Kasumi-1 (cell line): ENCODE data around the gene MISFA.
"Not testable (repeated sequence)": the region's sequence is repeated elsewhere in the genome, so short reads cannot be mapped to it uniquely, and the experiment has no call there.

Source experiments
- DNase-seq, 2 experiments: peaks; one replicate each; lab custom pipeline; 2025; lab: John Stamatoyannopoulos, UW

The MISFA gene

DNA sequence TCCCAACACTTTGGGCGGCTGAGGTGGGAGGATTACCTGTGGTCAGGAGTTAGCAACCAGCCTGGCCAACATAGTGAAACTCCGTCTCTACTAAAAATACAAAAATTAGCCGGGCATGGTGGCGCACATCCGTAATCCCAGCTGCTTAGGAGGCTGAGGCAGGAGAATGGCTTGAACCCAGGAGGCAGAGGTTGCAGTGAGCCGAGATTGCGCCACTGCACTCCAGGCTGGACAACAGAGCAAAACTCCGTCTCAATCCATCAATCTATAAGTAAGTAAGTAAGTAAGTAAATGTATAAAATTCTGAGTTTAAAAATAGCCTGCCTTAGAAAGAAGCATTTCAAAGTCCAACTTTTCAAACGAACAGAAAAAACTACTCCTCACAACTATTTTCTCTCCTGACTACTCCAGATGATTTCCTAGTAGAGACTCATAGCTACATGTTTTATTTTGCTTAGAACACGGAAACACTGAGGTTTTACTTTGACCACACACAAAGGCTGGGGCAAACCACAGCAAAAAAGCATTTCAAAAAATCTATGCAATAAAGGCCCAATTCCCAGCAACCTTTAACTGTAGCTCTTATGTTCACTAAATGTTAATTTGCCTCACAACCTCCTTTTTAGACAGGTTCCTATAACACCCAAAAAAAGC lies 18.2 kb downstream of the MISFA start:
- peak; percentile 50 to 57 for DNase-seq

DNA sequence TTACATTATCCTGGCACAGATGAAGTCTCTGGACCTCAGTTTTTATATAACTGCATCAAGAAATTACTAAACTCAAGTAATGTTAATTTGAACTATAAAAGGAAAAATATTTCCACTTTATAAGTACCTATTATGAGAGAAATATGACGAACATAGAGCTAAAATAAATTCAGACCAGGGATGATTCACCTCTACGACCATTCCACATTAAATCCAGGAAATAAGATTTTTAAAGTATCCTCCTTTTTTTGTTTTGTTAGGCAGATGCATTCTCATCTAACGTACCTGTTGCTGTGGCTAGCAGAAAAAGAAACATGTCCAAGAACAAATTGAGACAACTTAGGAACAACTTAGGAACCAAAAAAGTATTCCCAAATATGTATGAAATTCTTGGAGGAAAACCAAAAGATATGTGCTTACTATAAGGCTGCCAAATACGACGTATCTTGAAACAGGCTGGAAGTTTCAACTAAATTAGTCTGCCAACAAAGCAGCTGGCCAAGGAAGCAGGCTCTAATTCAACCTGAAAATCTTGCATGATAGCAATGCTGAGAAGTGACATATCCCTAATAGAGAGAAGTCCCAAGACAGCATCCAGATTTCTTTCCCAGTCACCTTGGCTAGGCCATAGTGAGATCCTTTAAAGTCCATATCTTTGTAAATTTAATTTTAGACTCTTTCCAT lies 18.9 kb downstream of the MISFA start:
- DNase-seq = no peak

DNA sequence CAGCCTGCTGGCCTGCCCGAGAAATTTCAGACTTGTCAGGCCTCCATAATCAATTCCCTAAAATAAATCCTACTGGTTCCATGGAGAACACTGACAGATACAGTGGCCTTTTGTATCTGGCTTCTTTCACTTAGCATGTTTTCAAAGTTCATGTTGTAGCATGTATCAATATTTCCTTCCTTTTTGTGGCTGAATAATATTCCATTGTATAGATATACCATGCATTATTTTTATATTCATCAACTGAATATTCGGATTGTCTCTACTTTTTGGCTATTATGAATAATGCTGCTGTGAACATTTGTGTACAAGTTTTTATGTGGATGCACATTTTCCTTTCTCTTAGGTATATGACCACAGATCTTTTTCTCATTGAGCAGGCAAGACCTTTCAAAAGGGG lies 24.1 kb downstream of the MISFA start:
- DNase-seq = no peak

DNA sequence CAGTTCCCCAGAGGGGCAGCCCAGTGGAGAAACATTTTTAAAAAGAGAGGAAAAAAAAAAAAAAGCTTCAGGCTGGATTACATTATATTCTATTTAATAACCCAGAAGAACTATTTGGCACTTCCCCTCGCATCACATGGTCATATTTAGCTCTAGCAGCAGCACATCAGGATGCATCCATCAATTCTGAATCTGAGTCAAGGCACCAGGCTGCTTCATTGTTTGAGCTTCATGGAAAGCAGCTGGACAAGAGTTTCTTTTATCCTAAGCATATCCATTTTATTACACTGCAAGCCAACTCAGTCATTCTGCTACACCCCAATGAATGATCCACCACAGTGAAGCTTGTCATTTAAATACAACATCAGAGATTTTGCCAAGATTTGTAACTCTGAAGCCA lies 24.6 kb downstream of the MISFA start:
- no peak for DNase-seq

DNA sequence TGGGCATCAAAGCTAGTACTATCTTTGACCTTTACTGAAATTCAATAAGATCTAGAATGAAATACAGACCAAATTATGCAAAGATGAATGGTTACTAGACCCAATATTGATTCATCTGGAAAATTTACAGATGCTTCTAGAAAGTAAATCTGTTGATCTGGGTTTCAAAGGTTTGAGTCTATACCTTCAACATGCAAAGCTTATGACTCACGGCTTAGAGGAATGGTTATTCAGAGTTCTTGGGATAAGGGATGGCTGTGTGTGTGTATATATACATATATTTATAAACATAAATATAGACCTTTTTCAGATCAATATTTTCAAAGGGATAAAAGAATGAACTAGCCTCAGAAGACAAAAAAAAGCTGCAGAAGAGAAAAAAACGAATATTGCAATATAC lies 33.3 kb downstream of the MISFA start:
- no peak for DNase-seq

DNA sequence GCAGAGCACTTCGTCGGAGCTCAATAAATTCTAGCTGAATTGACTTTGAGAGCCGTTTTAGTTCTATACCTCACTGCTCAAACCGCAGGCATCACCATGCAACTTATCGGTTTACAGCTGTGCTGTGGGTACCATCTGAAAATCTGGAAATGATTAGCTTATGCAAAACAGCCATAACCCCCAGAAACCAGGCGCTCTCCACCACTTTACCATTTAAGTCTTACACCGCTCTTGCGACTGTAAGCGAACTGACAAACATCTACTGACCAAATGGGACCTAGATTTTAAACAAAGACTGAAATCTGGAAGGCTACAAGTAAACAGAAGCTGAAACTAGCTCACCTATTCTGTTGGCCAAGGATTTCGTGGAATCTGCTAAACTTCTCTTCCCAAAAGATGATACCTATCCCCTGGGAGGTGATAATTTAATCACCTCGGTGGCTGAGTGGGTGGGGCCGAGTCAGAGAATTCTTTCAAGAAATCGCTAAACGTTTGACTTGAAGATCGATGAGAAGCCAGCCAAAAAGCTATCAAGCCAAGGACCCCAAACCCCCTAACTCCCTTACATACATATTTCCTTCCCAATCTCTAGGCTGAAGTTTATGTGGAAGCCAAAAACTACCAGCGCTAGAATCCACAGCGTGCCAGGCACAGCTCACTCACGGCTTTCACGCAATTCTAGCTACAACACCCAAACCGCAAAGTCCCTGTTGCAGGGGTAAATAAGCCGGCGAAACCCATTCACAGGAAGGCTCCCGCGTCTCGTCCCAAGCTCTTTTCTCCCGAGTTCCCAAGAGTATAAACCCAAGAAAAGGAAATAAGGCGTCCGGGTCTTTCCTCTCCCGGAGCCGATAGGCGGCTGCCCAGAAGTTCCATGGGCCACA lies 33.9 kb downstream of the MISFA start:
- DNase-seq = peak; percentile 3 to 41

DNA sequence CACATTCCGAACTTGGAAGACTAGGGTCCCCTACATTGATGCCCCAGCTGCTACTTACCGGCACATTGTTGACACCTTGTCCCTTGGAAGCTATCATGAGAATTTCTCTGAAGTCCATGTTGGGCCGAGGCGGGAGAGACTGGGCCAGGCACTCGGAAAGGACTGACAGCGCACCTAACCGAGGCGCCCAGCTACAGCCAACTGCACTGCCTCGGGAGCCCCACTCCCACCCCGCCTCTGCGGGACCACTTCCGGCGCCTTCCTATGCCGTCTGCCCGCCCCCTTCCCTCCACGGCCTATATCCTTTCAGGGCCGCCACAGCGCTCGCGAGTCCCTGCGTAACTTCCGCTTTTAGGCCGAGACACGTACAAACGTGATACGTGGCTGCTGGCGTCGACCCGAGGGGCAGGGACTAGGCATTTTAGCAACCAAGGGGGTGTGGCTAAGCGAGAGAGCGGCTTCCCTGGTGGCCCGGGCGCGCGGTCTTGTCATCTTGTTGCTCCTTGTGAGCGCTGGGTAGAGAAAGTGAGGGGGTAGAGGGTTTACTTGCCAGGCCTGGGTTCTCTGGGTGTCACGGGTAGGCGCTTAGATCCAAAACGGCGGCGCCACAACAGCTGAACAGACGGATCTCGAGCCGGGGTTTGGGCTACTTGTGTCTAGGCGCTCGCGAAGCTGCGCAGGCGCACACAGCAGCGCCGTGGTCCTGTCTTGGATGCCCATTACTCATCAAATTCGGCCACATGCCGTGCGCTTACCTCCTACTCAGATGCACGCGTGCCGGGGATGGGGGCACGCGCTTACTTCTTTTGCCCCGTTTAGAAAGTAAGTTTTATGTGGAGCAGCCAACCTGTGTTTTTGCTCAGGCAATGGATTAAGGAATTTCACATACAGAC lies 34.8 kb downstream of the MISFA start, which contains the start of gene SPTY2D1:
Gene SPTY2D1 (minus strand): TSS at position 203 of the 893 bp plus-strand sequence. CDS start 85 bp downstream, at position 118.
- DNase-seq = peak; percentile 98

DNA sequence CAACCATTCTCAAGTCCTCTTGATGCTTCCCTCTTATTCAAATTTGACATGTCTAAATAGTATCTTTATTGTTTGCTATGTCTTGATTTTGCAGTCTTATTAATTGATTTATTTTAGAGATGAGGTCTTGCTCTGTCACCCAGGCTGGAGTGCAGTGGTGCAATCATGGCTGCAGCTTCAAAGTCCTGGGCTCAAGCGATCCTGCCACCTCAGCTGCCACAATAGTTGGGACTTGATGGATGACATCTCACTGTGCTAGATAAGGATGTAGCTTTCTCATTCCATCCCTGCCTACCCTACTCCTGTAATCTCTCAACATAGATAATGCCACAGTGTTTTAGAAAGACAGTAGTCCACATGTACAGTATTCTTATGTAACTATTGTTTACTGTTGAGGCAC lies 42.1 kb downstream of the MISFA start:
- no peak for DNase-seq

DNA sequence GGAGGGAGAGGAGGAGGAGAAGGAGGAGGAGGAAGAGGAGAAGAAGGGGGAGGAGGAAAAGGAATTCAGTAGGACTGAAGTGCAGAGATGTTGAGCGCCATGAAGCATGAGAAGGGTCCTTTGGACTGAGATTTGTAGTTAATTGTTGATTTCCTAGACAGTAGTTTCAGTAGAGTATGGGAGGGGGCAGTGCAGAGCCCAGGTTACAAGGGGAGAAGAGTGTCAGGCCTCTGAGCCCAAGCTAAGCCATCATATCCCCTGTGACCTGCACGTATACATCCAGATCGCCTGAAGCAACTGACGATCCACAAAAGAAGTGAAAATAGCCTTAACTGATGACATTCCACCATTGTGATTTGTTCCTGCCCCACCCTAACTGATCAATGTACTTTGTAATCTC lies 43.4 kb downstream of the MISFA start:
- DNase-seq = not testable (repeated sequence)

DNA sequence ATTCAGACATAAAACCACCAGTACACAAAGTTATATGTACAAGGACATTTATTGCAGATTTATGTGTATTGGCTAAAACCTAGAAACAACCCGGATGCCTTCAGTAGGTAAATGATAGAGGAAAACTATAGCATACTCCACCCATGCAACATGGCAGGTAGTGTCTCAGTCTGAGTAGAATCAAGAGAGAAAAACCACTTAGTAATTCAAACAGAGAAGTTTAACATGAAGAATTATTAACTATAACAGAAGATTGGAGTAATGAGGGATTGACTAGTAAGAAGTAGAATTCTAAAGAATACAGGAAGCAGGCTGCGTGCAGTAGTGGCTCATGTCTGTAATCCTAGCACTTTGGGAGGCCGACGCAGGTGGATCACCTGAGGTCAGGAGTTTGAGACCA lies 50.8 kb downstream of the MISFA start:
- peak in 1 of 2 experiments; percentile 8 for DNase-seq

DNA sequence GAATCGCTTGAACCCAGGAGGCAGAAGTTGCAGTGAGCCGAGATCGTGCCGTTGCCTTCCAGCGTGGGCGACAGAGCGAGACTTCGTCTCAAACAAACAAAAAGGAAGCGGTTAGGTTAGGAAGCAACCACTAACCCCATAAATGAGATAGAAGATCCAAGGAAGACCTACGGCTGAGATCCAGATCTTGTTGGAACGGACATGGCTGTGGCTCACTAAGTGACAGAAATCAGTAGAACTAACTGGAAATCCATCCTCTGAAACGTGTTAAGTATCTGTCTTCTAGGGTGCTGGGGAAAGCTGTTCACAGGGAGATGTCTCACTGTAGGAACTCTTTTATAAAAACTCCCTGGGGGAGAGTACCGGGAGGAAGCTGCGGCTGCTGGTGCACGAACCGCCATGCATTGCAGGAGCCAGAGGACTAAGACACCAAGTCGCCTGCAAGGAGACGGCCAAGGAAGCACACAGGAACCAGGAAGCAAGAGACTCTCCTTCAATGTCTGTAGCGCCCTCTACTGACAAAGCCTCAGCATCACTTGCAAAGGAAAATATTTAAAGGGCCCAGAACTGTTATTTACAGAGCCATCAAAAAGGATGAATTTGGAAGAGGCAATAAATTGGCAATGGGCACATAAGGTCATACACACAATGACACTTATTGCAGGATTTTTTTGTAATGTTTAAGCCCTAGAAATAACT lies 51.4 kb downstream of the MISFA start:
- DNase-seq = peak; percentile 96 to 98
